T-helper 9 cell (primary cell): ENCODE data around the gene CASTOR2.
A peak's percentile ranks its signal among the peaks of the same experiment; 100 is the strongest.
"Not testable (repeated sequence)": the region's sequence is repeated elsewhere in the genome, so short reads cannot be mapped to it uniquely, and the experiment has no call there.

Experiments
- DNase-seq: peaks from one replicate; pipeline ENCODE4 v3.0.0-alpha.2; 2020
- total RNA-seq, 2 donors: gene quantifications; one replicate each; lab custom pipeline; 2026; lab: John Stamatoyannopoulos, UW

CASTOR2 gene
- 12.3 to 26.8 reads per million in 2 donors for total RNA-seq

GRCh38 chr7:74964511-74965119 lies at the start of gene CASTOR2:
CASTOR2 (plus strand) TSS chr7:74964705; CDS start chr7:74964986, 281 bp downstream.
- DNase-seq = peak; percentile 50

- DNase-seq = not testable (repeated sequence)
These were observed 42.1 kb upstream of the CASTOR2 start for GRCh38 chr7:74922321-74922890.

GRCh38 chr7:74923644-74924043 lies 40.9 kb upstream of the CASTOR2 start:
- DNase-seq = not testable (repeated sequence)

- DNase-seq = not testable (repeated sequence)
These were observed 37.5 kb upstream of the CASTOR2 start for GRCh38 chr7:74926968-74927367.

GRCh38 chr7:74931563-74932328 lies 32.8 kb upstream of the CASTOR2 start:
- DNase-seq = not testable (repeated sequence)

- DNase-seq = not testable (repeated sequence)
These were observed 25.1 kb upstream of the CASTOR2 start for GRCh38 chr7:74939429-74939828.

GRCh38 chr7:74941302-74942069 lies 23.0 kb upstream of the CASTOR2 start:
- not testable (repeated sequence) for DNase-seq

GRCh38 chr7:74943923-74944322 lies 20.6 kb upstream of the CASTOR2 start:
- not testable (repeated sequence) for DNase-seq

GRCh38 chr7:74947741-74948140 lies 16.8 kb upstream of the CASTOR2 start:
- DNase-seq = not testable (repeated sequence)

GRCh38 chr7:74953774-74954173 lies 10.7 kb upstream of the CASTOR2 start:
- not testable (repeated sequence) for DNase-seq

- not testable (repeated sequence) for DNase-seq
These were observed 6.2 kb upstream of the CASTOR2 start for GRCh38 chr7:74958328-74958727.

GRCh38 chr7:74963704-74964510 lies 598 bp upstream of the CASTOR2 start:
- not testable (repeated sequence) for DNase-seq

- DNase-seq = not testable (repeated sequence)
These were observed 1.8 kb downstream of the CASTOR2 start for GRCh38 chr7:74966208-74966854.

- not testable (repeated sequence) for DNase-seq
These were observed 2.4 kb downstream of the CASTOR2 start for GRCh38 chr7:74966909-74967308.

- not testable (repeated sequence) for DNase-seq
These were observed 6.9 kb downstream of the CASTOR2 start for GRCh38 chr7:74971431-74971830.

GRCh38 chr7:74972377-74972776 lies 7.9 kb downstream of the CASTOR2 start:
- not testable (repeated sequence) for DNase-seq

- DNase-seq = not testable (repeated sequence)
These were observed 11.5 kb downstream of the CASTOR2 start for GRCh38 chr7:74975959-74976358.

GRCh38 chr7:74977523-74977922 lies 13.0 kb downstream of the CASTOR2 start:
- DNase-seq = not testable (repeated sequence)

GRCh38 chr7:74988436-74988835 lies 23.9 kb downstream of the CASTOR2 start:
- not testable (repeated sequence) for DNase-seq

- DNase-seq = no peak
These were observed 28.6 kb downstream of the CASTOR2 start for GRCh38 chr7:74993121-74993520.

- DNase-seq = not testable (repeated sequence)
These were observed 30.5 kb downstream of the CASTOR2 start for GRCh38 chr7:74994869-74995543.
